Uterine smooth muscle cell (primary cell): ENCODE data around the gene PPIF. TPM values are rescaled to one million over a fixed set of nuclear protein-coding genes. Genes with fewer than 3 reads are reported as not detected.

ENCODE experiments used
- total RNA-seq: library from RNA; depleted of rRNA; stranded (reverse); fragments of >200 nt; gene quantifications from 2 replicates; pipeline ENCODE4 v1.2.3, GENCODE V29; 2014

Gene PPIF
- 32.1 and 37.3 TPM in 2 replicates for total RNA-seq

GRCh38 chr10:79347226-79347893, at the start of gene PPIF:
PPIF (plus strand) TSS chr10:79347469; CDS start chr10:79347549, 80 bp downstream.

Other genes starting within 250 kb of the PPIF start
- gene ZCCHC24, start 98.2 kb downstream of the PPIF start, total RNA-seq: 19.6 and 23.2 TPM in 2 replicates
- 0.75 and 1.3 TPM in 2 replicates for gene EIF5AL1, start 165.1 kb downstream of the PPIF start, total RNA-seq
- gene SFTPA2, start 212.9 kb downstream of the PPIF start, total RNA-seq: not detected in 2 replicates